GM23338 (cell line): ENCODE data around the gene RAP1GDS1. TPM values are rescaled to one million over a fixed set of nuclear protein-coding genes. Genes with fewer than 3 reads are reported as not detected.

Experiments used
- ATAC-seq: fragments of 200-7000 bp; cut with Tn5 transposase; 3 replicates; pipeline ENCODE4 v1.9.1; 2020
- DNase-seq: peaks from one replicate; pipeline ENCODE4 v3.0.0-alpha.2; 2015; ENCODE audit warnings: low spot score
- H2AFZ ChIP-seq: fragments of 200-600 bp; sonication (generic); 2 replicates; pipeline ENCODE4 v1.8.0; 2016; ENCODE audit warnings: antibody characterized with exemption, mild to moderate bottlenecking, moderate library complexity
- H3F3A ChIP-seq: fragments of 200-600 bp; sonication (generic); replicated peaks from 2 replicates; pipeline ENCODE4 v1.8.0; 2017; ENCODE audit warnings: antibody characterized with exemption, mixed run types, low read depth
- H3K27ac ChIP-seq: fragments of 200-600 bp; sonication (generic); 2 replicates; pipeline ENCODE4 v1.6.1; 2016; ENCODE audit warnings: low read depth
- H3K27me3 ChIP-seq: fragments of 200-600 bp; sonication (generic); 2 replicates; pipeline ENCODE4 v1.8.0; 2016; ENCODE audit warnings: mild to moderate bottlenecking, mixed run types, moderate library complexity; ENCODE audit not compliant: insufficient read depth
- H3K36me3 ChIP-seq: fragments of 200-600 bp; sonication (generic); 2 replicates; pipeline ENCODE4 v1.8.0; 2016; ENCODE audit warnings: mild to moderate bottlenecking; ENCODE audit not compliant: insufficient read depth
- H3K4me1 ChIP-seq: fragments of 200-600 bp; sonication (generic); 2 replicates; pipeline ENCODE4 v1.8.0; 2016; ENCODE audit warnings: mild to moderate bottlenecking, moderate library complexity; ENCODE audit not compliant: insufficient read depth
- H3K4me2 ChIP-seq: fragments of 200-600 bp; sonication (generic); 2 replicates; pipeline ENCODE4 v1.7.1; 2017; ENCODE audit warnings: mixed run types
- H3K4me3 ChIP-seq: fragments of 200-600 bp; sonication (generic); 2 replicates; pipeline ENCODE4 v1.6.1; 2016; ENCODE audit warnings: mixed run types
- H3K79me2 ChIP-seq: fragments of 200-600 bp; sonication (generic); replicated peaks from 2 replicates; pipeline ENCODE4 v1.8.0; 2017; ENCODE audit warnings: mild to moderate bottlenecking; ENCODE audit not compliant: insufficient read depth
- H3K9me2 ChIP-seq: fragments of 200-600 bp; sonication (generic); 2 replicates; pipeline ENCODE4 v1.8.0; 2017; ENCODE audit not compliant: insufficient read depth
- H4K20me1 ChIP-seq: fragments of 200-600 bp; sonication (generic); replicated peaks from 2 replicates; pipeline ENCODE4 v1.8.0; 2017; ENCODE audit warnings: mild to moderate bottlenecking; ENCODE audit not compliant: insufficient read depth
- H3K27ac Mint-ChIP-seq: 2 replicates; pipeline ENCODE4 v1.8.0; 2020; ENCODE audit warnings: inconsistent platforms, mild to moderate bottlenecking, moderate library complexity, mixed read lengths
- H3K27me3 Mint-ChIP-seq: 3 replicates; pipeline ENCODE4 v1.8.0; 2022; ENCODE audit warnings: low read depth, mild to moderate bottlenecking, moderate library complexity, mixed read lengths, inconsistent platforms; ENCODE audit not compliant: insufficient read depth, poor library complexity
- H3K36me3 Mint-ChIP-seq: 3 replicates; pipeline ENCODE4 v1.8.0; 2021; ENCODE audit warnings: low read depth, mild to moderate bottlenecking, inconsistent platforms, moderate library complexity, mixed read lengths
- H3K4me1 Mint-ChIP-seq: 3 replicates; pipeline ENCODE4 v1.8.0; 2020; ENCODE audit warnings: mild to moderate bottlenecking, inconsistent platforms, mixed read lengths
- H3K4me3 Mint-ChIP-seq: 3 replicates; pipeline ENCODE4 v1.8.0; 2021; ENCODE audit warnings: moderate library complexity, mild to moderate bottlenecking, inconsistent platforms, mixed read lengths
- H3K9me3 Mint-ChIP-seq: 3 replicates; pipeline ENCODE4 v1.8.0; 2020; ENCODE audit warnings: moderate library complexity, mild to moderate bottlenecking, inconsistent platforms, mixed read lengths
- CREB1 ChIP-seq: fragments of 250-450 bp; sonication (Bioruptor Pico); IDR thresholded peaks from 2 replicates; pipeline ENCODE4 v1.5.0; 2020; ENCODE audit warnings: low read depth, mild to moderate bottlenecking, moderate library complexity
- ETS1 ChIP-seq: IDR thresholded peaks from 2 replicates; pipeline ENCODE4 v1.6.1; 2016; ENCODE audit warnings: antibody characterized with exemption
- EZH2 ChIP-seq: fragments of 200-600 bp; sonication (generic); IDR thresholded peaks from one replicate; pipeline ENCODE4 v1.8.0; 2017; ENCODE audit warnings: antibody characterized with exemption, mild to moderate bottlenecking, low read depth; ENCODE audit not compliant: unreplicated experiment
- EZH2phosphoT487 ChIP-seq: fragments of 200-600 bp; sonication (generic); IDR thresholded peaks from one replicate; pipeline ENCODE4 v1.8.1; 2018; ENCODE audit warnings: antibody characterized with exemption; ENCODE audit not compliant: unreplicated experiment
- JUNB ChIP-seq: IDR thresholded peaks from one replicate; pipeline ENCODE4 v1.6.1; 2016; ENCODE audit warnings: antibody characterized with exemption; ENCODE audit not compliant: unreplicated experiment
- NANOG ChIP-seq: IDR thresholded peaks from 2 replicates; pipeline ENCODE4 v1.6.1; 2016; ENCODE audit warnings: antibody characterized with exemption, borderline replicate concordance
- POLR2AphosphoS5 ChIP-seq: IDR thresholded peaks from 2 replicates; pipeline ENCODE4 v1.6.1; 2016; ENCODE audit warnings: antibody characterized with exemption, low read depth
- REST ChIP-seq: IDR thresholded peaks from one replicate; pipeline ENCODE4 v1.6.1; 2018; ENCODE audit warnings: antibody characterized with exemption; ENCODE audit not compliant: unreplicated experiment
- STAT1 ChIP-seq: IDR thresholded peaks from one replicate; pipeline ENCODE4 v1.6.1; 2016; ENCODE audit warnings: antibody characterized with exemption; ENCODE audit not compliant: unreplicated experiment
- ZNF114 ChIP-seq: fragments of 250-450 bp; sonication (Bioruptor Pico); IDR thresholded peaks from 2 replicates; pipeline ENCODE4 v1.5.0; 2020; ENCODE audit warnings: mild to moderate bottlenecking, moderate library complexity
- ZNF331 ChIP-seq: fragments of 250-450 bp; sonication (Bioruptor Pico); IDR thresholded peaks from 2 replicates; pipeline ENCODE4 v1.5.0; 2020; ENCODE audit warnings: low read depth, mild to moderate bottlenecking, moderate library complexity
- polyA plus RNA-seq: library from polyadenylated mRNA; unstranded; fragments of >200 nt; fragmentation: Nextera tagmentation; extraction: Ambion mirVana; gene quantifications from 2 replicates; pipeline ENCODE4 v1.2.1, GENCODE V29; 2016
- total RNA-seq: library from RNA; depleted of rRNA; stranded (reverse); fragments of >200 nt; shearing (Covaris generic); gene quantifications from 2 replicates; pipeline ENCODE4 v1.2.3, GENCODE V29; 2014
- TF ChIP-seq, protein P1 (sequence below), 2 experiments: fragments of 200-600 bp in 1 of 2; sonication (generic) in 1 of 2; conservative IDR thresholded peaks; 2 replicates each; pipeline versions ENCODE4 v1.5.1 to v1.6.1; 2016 to 2017; ENCODE audit warnings: antibody characterized with exemption in 2 of 2, low read depth in 2 of 2, mild to moderate bottlenecking in 2 of 2, moderate library complexity in 1 of 2
- TF ChIP-seq, protein P2 (sequence below): fragments of 250-450 bp; sonication (Bioruptor Pico); IDR thresholded peaks from 2 replicates; pipeline ENCODE4 v1.5.0; 2020; ENCODE audit warnings: mild to moderate bottlenecking, moderate library complexity

The RAP1GDS1 gene
- total and polyA plus RNA-seq, 2 experiments from 2014 or later = 23.7 to 32.4 TPM

DNA sequence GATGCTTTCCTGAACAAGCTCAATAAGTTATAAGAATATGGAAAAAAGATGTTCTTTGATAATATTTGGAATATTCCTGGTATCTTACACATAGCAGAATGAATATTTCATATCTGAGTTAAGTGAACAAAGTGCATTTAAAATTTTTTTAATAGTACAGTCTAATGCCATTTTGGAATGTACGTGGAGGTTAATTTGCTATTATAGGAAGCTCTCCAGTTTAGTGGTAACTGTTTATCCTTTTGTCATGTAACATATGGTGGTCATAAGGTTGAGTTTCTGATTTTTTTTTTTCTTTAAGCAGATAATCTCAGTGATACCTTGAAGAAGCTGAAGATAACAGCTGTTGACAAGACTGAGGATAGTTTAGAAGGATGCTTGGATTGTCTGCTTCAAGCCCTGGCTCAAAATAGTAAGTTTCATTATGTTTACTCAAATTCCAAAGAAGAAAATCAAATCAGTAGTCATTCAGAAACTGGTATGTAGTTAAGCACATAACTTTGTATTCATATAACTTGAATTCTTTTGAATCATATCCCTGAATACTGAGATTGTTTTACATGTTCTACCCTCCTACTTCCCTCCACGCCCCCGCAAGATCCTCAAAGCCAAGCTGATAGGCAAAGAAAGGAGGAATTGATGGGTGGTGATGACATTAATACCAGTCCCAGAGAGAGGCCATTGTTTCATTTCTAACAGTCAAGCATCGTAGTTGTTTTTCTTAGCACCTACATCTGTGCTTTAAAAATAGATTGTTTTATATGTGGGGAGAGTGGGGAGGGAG is 32.1 kb downstream of the RAP1GDS1 start:
- Mint-ChIP-seq H3K4me3 (no peak overlapping the region), H3K27ac (no peak overlapping the region), H3K4me1 (peaks cover 11% of the 10 kb centered on the region), H3K27me3 (no peaks in the 10 kb centered on the region), H3K9me3 (no peaks in the 10 kb centered on the region; the same call in 2 of the 3 replicates), H3K36me3 (peaks cover 2% of the 10 kb centered on the region; the same call in 2 of the 3 replicates)
- ATAC-seq (no peak), DNase-seq (no peak)
- Histone ChIP-seq H3K4me1 (no peaks in the 10 kb centered on the region), H3K36me3 (no peaks in the 10 kb centered on the region; the same call in 1 of the 2 replicates), H3K27me3 (no peaks in the 10 kb centered on the region), H3K79me2 (peaks cover 31% of the 10 kb centered on the region), H2AFZ (no peak overlapping the region), H4K20me1 (no peaks in the 10 kb centered on the region), H3K4me3 (no peak overlapping the region), H3K9me2 (no peaks in the 10 kb centered on the region), H3K4me2 (no peak overlapping the region), H3K27ac (no peak overlapping the region), H3F3A (no peaks in the 10 kb centered on the region)
- TF ChIP-seq POLR2AphosphoS5 = no peak
- no peak for TF ChIP-seq REST
- TF ChIP-seq, protein P1, sequence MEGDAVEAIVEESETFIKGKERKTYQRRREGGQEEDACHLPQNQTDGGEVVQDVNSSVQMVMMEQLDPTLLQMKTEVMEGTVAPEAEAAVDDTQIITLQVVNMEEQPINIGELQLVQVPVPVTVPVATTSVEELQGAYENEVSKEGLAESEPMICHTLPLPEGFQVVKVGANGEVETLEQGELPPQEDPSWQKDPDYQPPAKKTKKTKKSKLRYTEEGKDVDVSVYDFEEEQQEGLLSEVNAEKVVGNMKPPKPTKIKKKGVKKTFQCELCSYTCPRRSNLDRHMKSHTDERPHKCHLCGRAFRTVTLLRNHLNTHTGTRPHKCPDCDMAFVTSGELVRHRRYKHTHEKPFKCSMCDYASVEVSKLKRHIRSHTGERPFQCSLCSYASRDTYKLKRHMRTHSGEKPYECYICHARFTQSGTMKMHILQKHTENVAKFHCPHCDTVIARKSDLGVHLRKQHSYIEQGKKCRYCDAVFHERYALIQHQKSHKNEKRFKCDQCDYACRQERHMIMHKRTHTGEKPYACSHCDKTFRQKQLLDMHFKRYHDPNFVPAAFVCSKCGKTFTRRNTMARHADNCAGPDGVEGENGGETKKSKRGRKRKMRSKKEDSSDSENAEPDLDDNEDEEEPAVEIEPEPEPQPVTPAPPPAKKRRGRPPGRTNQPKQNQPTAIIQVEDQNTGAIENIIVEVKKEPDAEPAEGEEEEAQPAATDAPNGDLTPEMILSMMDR (conservative IDR thresholded peaks at IDR 0.05; ENCODE audit: low read depth in 2 of 2) = no peak
- no peak for TF ChIP-seq STAT1
- no peak for TF ChIP-seq NANOG
- TF ChIP-seq CREB1 = no peak
- TF ChIP-seq ETS1 = no peak
- no peak for TF ChIP-seq ZNF331 (CRISPR knock-in tag)
- TF ChIP-seq EZH2 = no peak
- no peak for TF ChIP-seq EZH2phosphoT487
- TF ChIP-seq JUNB = no peak
- no peak for TF ChIP-seq ZNF114 (CRISPR knock-in tag)
- TF ChIP-seq, protein P2, sequence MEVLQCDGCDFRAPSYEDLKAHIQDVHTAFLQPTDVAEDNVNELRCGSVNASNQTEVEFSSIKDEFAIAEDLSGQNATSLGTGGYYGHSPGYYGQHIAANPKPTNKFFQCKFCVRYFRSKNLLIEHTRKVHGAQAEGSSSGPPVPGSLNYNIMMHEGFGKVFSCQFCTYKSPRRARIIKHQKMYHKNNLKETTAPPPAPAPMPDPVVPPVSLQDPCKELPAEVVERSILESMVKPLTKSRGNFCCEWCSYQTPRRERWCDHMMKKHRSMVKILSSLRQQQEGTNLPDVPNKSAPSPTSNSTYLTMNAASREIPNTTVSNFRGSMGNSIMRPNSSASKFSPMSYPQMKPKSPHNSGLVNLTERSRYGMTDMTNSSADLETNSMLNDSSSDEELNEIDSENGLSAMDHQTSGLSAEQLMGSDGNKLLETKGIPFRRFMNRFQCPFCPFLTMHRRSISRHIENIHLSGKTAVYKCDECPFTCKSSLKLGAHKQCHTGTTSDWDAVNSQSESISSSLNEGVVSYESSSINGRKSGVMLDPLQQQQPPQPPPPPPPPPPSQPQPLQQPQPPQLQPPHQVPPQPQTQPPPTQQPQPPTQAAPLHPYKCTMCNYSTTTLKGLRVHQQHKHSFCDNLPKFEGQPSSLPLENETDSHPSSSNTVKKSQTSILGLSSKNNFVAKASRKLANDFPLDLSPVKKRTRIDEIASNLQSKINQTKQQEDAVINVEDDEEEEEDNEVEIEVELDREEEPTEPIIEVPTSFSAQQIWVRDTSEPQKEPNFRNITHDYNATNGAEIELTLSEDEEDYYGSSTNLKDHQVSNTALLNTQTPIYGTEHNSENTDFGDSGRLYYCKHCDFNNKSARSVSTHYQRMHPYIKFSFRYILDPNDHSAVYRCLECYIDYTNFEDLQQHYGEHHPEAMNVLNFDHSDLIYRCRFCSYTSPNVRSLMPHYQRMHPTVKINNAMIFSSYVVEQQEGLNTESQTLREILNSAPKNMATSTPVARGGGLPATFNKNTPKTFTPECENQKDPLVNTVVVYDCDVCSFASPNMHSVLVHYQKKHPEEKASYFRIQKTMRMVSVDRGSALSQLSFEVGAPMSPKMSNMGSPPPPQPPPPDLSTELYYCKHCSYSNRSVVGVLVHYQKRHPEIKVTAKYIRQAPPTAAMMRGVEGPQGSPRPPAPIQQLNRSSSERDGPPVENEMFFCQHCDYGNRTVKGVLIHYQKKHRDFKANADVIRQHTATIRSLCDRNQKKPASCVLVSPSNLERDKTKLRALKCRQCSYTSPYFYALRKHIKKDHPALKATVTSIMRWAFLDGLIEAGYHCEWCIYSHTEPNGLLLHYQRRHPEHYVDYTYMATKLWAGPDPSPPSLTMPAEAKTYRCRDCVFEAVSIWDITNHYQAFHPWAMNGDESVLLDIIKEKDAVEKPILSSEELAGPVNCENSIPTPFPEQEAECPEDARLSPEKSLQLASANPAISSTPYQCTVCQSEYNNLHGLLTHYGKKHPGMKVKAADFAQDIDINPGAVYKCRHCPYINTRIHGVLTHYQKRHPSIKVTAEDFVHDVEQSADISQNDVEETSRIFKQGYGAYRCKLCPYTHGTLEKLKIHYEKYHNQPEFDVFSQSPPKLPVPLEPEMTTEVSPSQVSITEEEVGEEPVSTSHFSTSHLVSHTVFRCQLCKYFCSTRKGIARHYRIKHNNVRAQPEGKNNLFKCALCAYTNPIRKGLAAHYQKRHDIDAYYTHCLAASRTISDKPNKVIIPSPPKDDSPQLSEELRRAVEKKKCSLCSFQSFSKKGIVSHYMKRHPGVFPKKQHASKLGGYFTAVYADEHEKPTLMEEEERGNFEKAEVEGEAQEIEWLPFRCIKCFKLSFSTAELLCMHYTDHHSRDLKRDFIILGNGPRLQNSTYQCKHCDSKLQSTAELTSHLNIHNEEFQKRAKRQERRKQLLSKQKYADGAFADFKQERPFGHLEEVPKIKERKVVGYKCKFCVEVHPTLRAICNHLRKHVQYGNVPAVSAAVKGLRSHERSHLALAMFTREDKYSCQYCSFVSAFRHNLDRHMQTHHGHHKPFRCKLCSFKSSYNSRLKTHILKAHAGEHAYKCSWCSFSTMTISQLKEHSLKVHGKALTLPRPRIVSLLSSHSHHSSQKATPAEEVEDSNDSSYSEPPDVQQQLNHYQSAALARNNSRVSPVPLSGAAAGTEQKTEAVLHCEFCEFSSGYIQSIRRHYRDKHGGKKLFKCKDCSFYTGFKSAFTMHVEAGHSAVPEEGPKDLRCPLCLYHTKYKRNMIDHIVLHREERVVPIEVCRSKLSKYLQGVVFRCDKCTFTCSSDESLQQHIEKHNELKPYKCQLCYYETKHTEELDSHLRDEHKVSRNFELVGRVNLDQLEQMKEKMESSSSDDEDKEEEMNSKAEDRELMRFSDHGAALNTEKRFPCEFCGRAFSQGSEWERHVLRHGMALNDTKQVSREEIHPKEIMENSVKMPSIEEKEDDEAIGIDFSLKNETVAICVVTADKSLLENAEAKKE (CRISPR knock-in tag) = no peak
